GM23338 (cell line): ENCODE results near the gene LPGAT1. TPM values are rescaled to one million over a fixed set of nuclear protein-coding genes. Genes with fewer than 3 reads are reported as not detected.

ENCODE experiments used
- ATAC-seq: fragments of 200-7000 bp; cut with Tn5 transposase; 3 replicates; pipeline ENCODE4 v1.9.1; 2020
- DNase-seq: peaks from one replicate; pipeline ENCODE4 v3.0.0-alpha.2; 2015; ENCODE audit warnings: low spot score
- H2AFZ ChIP-seq: fragments of 200-600 bp; sonication (generic); 2 replicates; pipeline ENCODE4 v1.8.0; 2016; ENCODE audit warnings: antibody characterized with exemption, mild to moderate bottlenecking, moderate library complexity
- H3F3A ChIP-seq: fragments of 200-600 bp; sonication (generic); replicated peaks from 2 replicates; pipeline ENCODE4 v1.8.0; 2017; ENCODE audit warnings: antibody characterized with exemption, mixed run types, low read depth
- H3K27ac ChIP-seq: fragments of 200-600 bp; sonication (generic); 2 replicates; pipeline ENCODE4 v1.6.1; 2016; ENCODE audit warnings: low read depth
- H3K27me3 ChIP-seq: fragments of 200-600 bp; sonication (generic); 2 replicates; pipeline ENCODE4 v1.8.0; 2016; ENCODE audit warnings: mild to moderate bottlenecking, mixed run types, moderate library complexity; ENCODE audit not compliant: insufficient read depth
- H3K36me3 ChIP-seq: fragments of 200-600 bp; sonication (generic); 2 replicates; pipeline ENCODE4 v1.8.0; 2016; ENCODE audit warnings: mild to moderate bottlenecking; ENCODE audit not compliant: insufficient read depth
- H3K4me1 ChIP-seq: fragments of 200-600 bp; sonication (generic); 2 replicates; pipeline ENCODE4 v1.8.0; 2016; ENCODE audit warnings: mild to moderate bottlenecking, moderate library complexity; ENCODE audit not compliant: insufficient read depth
- H3K4me2 ChIP-seq: fragments of 200-600 bp; sonication (generic); 2 replicates; pipeline ENCODE4 v1.7.1; 2017; ENCODE audit warnings: mixed run types
- H3K4me3 ChIP-seq: fragments of 200-600 bp; sonication (generic); 2 replicates; pipeline ENCODE4 v1.6.1; 2016; ENCODE audit warnings: mixed run types
- H3K79me2 ChIP-seq: fragments of 200-600 bp; sonication (generic); replicated peaks from 2 replicates; pipeline ENCODE4 v1.8.0; 2017; ENCODE audit warnings: mild to moderate bottlenecking; ENCODE audit not compliant: insufficient read depth
- H3K9me2 ChIP-seq: fragments of 200-600 bp; sonication (generic); 2 replicates; pipeline ENCODE4 v1.8.0; 2017; ENCODE audit not compliant: insufficient read depth
- H4K20me1 ChIP-seq: fragments of 200-600 bp; sonication (generic); replicated peaks from 2 replicates; pipeline ENCODE4 v1.8.0; 2017; ENCODE audit warnings: mild to moderate bottlenecking; ENCODE audit not compliant: insufficient read depth
- H3K27ac Mint-ChIP-seq: 2 replicates; pipeline ENCODE4 v1.8.0; 2020; ENCODE audit warnings: inconsistent platforms, mild to moderate bottlenecking, moderate library complexity, mixed read lengths
- H3K27me3 Mint-ChIP-seq: 3 replicates; pipeline ENCODE4 v1.8.0; 2022; ENCODE audit warnings: low read depth, mild to moderate bottlenecking, moderate library complexity, mixed read lengths, inconsistent platforms; ENCODE audit not compliant: insufficient read depth, poor library complexity
- H3K36me3 Mint-ChIP-seq: 3 replicates; pipeline ENCODE4 v1.8.0; 2021; ENCODE audit warnings: low read depth, mild to moderate bottlenecking, inconsistent platforms, moderate library complexity, mixed read lengths
- H3K4me1 Mint-ChIP-seq: 3 replicates; pipeline ENCODE4 v1.8.0; 2020; ENCODE audit warnings: mild to moderate bottlenecking, inconsistent platforms, mixed read lengths
- H3K4me3 Mint-ChIP-seq: 3 replicates; pipeline ENCODE4 v1.8.0; 2021; ENCODE audit warnings: moderate library complexity, mild to moderate bottlenecking, inconsistent platforms, mixed read lengths
- H3K9me3 Mint-ChIP-seq: 3 replicates; pipeline ENCODE4 v1.8.0; 2020; ENCODE audit warnings: moderate library complexity, mild to moderate bottlenecking, inconsistent platforms, mixed read lengths
- CREB1 ChIP-seq: fragments of 250-450 bp; sonication (Bioruptor Pico); IDR thresholded peaks from 2 replicates; pipeline ENCODE4 v1.5.0; 2020; ENCODE audit warnings: low read depth, mild to moderate bottlenecking, moderate library complexity
- CTCF ChIP-seq, 2 experiments: fragments of 200-600 bp in 1 of 2; sonication (generic) in 1 of 2; conservative IDR thresholded peaks; 2 replicates each; pipeline versions ENCODE4 v1.5.1 to v1.6.1; 2016 to 2017; ENCODE audit warnings: antibody characterized with exemption in 2 of 2, low read depth in 2 of 2, mild to moderate bottlenecking in 2 of 2, moderate library complexity in 1 of 2
- ETS1 ChIP-seq: IDR thresholded peaks from 2 replicates; pipeline ENCODE4 v1.6.1; 2016; ENCODE audit warnings: antibody characterized with exemption
- EZH2 ChIP-seq: fragments of 200-600 bp; sonication (generic); IDR thresholded peaks from one replicate; pipeline ENCODE4 v1.8.0; 2017; ENCODE audit warnings: antibody characterized with exemption, mild to moderate bottlenecking, low read depth; ENCODE audit not compliant: unreplicated experiment
- JUNB ChIP-seq: IDR thresholded peaks from one replicate; pipeline ENCODE4 v1.6.1; 2016; ENCODE audit warnings: antibody characterized with exemption; ENCODE audit not compliant: unreplicated experiment
- NANOG ChIP-seq: IDR thresholded peaks from 2 replicates; pipeline ENCODE4 v1.6.1; 2016; ENCODE audit warnings: antibody characterized with exemption, borderline replicate concordance
- POLR2AphosphoS5 ChIP-seq: IDR thresholded peaks from 2 replicates; pipeline ENCODE4 v1.6.1; 2016; ENCODE audit warnings: antibody characterized with exemption, low read depth
- REST ChIP-seq: IDR thresholded peaks from one replicate; pipeline ENCODE4 v1.6.1; 2018; ENCODE audit warnings: antibody characterized with exemption; ENCODE audit not compliant: unreplicated experiment
- STAT1 ChIP-seq: IDR thresholded peaks from one replicate; pipeline ENCODE4 v1.6.1; 2016; ENCODE audit warnings: antibody characterized with exemption; ENCODE audit not compliant: unreplicated experiment
- ZNF114 ChIP-seq: fragments of 250-450 bp; sonication (Bioruptor Pico); IDR thresholded peaks from 2 replicates; pipeline ENCODE4 v1.5.0; 2020; ENCODE audit warnings: mild to moderate bottlenecking, moderate library complexity
- ZNF331 ChIP-seq: fragments of 250-450 bp; sonication (Bioruptor Pico); IDR thresholded peaks from 2 replicates; pipeline ENCODE4 v1.5.0; 2020; ENCODE audit warnings: low read depth, mild to moderate bottlenecking, moderate library complexity
- polyA plus RNA-seq: library from polyadenylated mRNA; unstranded; fragments of >200 nt; fragmentation: Nextera tagmentation; extraction: Ambion mirVana; gene quantifications from 2 replicates; pipeline ENCODE4 v1.2.1, GENCODE V29; 2016
- total RNA-seq: library from RNA; depleted of rRNA; stranded (reverse); fragments of >200 nt; shearing (Covaris generic); gene quantifications from 2 replicates; pipeline ENCODE4 v1.2.3, GENCODE V29; 2014
- TF ChIP-seq, protein P1 (sequence below): fragments of 250-450 bp; sonication (Bioruptor Pico); IDR thresholded peaks from 2 replicates; pipeline ENCODE4 v1.5.0; 2020; ENCODE audit warnings: mild to moderate bottlenecking, moderate library complexity

LPGAT1 gene
- total and polyA plus RNA-seq, 2 experiments from 2014 or later: 3.3 to 16.4 TPM

DNA sequence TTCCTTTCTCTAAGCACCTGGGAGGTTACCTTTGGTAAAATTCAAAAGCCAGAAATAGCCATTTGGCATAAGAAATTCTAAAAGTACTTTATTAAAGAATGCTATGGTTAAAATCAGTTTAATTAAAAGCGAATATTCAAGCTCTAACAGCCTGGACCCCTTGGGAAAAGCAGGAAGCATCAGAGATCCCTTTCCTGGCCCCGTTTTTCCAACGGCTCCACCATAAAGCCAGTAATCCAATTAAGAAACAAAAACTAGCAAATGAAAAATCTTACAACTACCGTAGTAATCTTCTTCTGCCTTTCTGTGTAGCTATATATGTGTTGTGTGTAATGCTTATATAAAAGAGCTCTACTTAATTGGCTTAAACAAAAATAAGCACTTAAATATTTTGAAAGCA lies 121.6 kb downstream of the LPGAT1 start:
- H3K36me3 Mint-ChIP-seq: no peaks in the 10 kb centered on the region
- Histone ChIP-seq H4K20me1 (no peaks in the 10 kb centered on the region), H3K4me2 (no peak overlapping the region), H3K36me3 (no peaks in the 10 kb centered on the region), H3K4me3 (no peak overlapping the region), H2AFZ (no peak overlapping the region), H3F3A (no peaks in the 10 kb centered on the region), H3K27me3 (no peaks in the 10 kb centered on the region), H3K79me2 (no peaks in the 10 kb centered on the region), H3K9me2 (no peaks in the 10 kb centered on the region), H3K27ac (no peak overlapping the region), H3K4me1 (no peaks in the 10 kb centered on the region)
- H3K27ac Mint-ChIP-seq: no peak overlapping the region
- TF ChIP-seq REST (no peak), ZNF331 (CRISPR knock-in tag) (no peak), EZH2 (no peak), POLR2AphosphoS5 (no peak), NANOG (no peak), ZNF114 (CRISPR knock-in tag) (no peak), ETS1 (no peak), JUNB (no peak), STAT1 (no peak), CREB1 (CRISPR knock-in tag) (no peak), CTCF (conservative IDR thresholded peaks at IDR 0.05; ENCODE audit: low read depth in 2 of 2) (no peak)
- TF ChIP-seq, protein P1, sequence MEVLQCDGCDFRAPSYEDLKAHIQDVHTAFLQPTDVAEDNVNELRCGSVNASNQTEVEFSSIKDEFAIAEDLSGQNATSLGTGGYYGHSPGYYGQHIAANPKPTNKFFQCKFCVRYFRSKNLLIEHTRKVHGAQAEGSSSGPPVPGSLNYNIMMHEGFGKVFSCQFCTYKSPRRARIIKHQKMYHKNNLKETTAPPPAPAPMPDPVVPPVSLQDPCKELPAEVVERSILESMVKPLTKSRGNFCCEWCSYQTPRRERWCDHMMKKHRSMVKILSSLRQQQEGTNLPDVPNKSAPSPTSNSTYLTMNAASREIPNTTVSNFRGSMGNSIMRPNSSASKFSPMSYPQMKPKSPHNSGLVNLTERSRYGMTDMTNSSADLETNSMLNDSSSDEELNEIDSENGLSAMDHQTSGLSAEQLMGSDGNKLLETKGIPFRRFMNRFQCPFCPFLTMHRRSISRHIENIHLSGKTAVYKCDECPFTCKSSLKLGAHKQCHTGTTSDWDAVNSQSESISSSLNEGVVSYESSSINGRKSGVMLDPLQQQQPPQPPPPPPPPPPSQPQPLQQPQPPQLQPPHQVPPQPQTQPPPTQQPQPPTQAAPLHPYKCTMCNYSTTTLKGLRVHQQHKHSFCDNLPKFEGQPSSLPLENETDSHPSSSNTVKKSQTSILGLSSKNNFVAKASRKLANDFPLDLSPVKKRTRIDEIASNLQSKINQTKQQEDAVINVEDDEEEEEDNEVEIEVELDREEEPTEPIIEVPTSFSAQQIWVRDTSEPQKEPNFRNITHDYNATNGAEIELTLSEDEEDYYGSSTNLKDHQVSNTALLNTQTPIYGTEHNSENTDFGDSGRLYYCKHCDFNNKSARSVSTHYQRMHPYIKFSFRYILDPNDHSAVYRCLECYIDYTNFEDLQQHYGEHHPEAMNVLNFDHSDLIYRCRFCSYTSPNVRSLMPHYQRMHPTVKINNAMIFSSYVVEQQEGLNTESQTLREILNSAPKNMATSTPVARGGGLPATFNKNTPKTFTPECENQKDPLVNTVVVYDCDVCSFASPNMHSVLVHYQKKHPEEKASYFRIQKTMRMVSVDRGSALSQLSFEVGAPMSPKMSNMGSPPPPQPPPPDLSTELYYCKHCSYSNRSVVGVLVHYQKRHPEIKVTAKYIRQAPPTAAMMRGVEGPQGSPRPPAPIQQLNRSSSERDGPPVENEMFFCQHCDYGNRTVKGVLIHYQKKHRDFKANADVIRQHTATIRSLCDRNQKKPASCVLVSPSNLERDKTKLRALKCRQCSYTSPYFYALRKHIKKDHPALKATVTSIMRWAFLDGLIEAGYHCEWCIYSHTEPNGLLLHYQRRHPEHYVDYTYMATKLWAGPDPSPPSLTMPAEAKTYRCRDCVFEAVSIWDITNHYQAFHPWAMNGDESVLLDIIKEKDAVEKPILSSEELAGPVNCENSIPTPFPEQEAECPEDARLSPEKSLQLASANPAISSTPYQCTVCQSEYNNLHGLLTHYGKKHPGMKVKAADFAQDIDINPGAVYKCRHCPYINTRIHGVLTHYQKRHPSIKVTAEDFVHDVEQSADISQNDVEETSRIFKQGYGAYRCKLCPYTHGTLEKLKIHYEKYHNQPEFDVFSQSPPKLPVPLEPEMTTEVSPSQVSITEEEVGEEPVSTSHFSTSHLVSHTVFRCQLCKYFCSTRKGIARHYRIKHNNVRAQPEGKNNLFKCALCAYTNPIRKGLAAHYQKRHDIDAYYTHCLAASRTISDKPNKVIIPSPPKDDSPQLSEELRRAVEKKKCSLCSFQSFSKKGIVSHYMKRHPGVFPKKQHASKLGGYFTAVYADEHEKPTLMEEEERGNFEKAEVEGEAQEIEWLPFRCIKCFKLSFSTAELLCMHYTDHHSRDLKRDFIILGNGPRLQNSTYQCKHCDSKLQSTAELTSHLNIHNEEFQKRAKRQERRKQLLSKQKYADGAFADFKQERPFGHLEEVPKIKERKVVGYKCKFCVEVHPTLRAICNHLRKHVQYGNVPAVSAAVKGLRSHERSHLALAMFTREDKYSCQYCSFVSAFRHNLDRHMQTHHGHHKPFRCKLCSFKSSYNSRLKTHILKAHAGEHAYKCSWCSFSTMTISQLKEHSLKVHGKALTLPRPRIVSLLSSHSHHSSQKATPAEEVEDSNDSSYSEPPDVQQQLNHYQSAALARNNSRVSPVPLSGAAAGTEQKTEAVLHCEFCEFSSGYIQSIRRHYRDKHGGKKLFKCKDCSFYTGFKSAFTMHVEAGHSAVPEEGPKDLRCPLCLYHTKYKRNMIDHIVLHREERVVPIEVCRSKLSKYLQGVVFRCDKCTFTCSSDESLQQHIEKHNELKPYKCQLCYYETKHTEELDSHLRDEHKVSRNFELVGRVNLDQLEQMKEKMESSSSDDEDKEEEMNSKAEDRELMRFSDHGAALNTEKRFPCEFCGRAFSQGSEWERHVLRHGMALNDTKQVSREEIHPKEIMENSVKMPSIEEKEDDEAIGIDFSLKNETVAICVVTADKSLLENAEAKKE (CRISPR knock-in tag): no peak
- no peaks in the 10 kb centered on the region for H3K9me3 Mint-ChIP-seq
- ATAC-seq (no peak), DNase-seq (no peak)
- H3K4me1 Mint-ChIP-seq: peaks cover 4% of the 10 kb centered on the region; the same call in 2 of the 3 replicates
- peaks cover 3% of the 10 kb centered on the region for H3K27me3 Mint-ChIP-seq
- no peak overlapping the region for H3K4me3 Mint-ChIP-seq
